NOMO-1 (cell line): ENCODE data around the gene LINGO1.

ENCODE experiments used
- DNase-seq, 2 experiments: peaks; one replicate each; lab custom pipeline; 2025; ENCODE audit not compliant: unreplicated experiment in 2 of 2; lab: John Stamatoyannopoulos, UW

The LINGO1 gene, protein sequence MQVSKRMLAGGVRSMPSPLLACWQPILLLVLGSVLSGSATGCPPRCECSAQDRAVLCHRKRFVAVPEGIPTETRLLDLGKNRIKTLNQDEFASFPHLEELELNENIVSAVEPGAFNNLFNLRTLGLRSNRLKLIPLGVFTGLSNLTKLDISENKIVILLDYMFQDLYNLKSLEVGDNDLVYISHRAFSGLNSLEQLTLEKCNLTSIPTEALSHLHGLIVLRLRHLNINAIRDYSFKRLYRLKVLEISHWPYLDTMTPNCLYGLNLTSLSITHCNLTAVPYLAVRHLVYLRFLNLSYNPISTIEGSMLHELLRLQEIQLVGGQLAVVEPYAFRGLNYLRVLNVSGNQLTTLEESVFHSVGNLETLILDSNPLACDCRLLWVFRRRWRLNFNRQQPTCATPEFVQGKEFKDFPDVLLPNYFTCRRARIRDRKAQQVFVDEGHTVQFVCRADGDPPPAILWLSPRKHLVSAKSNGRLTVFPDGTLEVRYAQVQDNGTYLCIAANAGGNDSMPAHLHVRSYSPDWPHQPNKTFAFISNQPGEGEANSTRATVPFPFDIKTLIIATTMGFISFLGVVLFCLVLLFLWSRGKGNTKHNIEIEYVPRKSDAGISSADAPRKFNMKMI

DNA sequence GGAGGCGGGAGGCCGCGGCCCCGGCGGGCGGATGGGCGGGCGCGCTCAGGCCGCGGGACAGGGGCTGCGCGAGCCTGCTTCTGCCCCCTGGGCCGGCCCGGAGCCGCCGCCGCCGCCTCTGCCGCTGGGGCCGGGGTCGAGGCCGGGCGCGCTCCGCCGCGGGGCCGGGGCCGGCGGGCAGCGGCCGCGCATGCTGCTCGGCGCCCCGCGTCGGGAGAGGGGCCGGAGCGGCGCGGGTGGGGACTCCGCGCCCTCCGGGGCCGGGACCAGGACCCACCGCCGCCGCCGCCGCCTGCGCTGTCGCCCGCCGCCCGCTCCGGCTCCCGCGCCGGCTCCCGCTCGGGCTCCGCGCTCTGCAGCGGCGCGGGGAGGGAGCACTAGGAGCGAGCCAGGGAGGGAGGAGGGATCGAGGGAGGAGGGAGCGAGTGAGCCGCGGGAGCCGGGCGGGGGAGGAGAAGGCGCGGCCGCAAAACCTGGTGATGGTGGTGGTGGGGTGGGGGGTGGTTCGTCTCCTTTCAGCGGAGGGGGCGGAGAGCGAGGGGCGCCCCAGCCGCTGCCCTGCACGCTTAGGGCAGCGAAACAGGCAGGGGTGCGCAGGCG, at the start of gene LINGO1:
Gene LINGO1 (minus strand): TSS at position 379 of the 600 bp plus-strand sequence. CDS start 597 bp downstream, outside the sequence.
- no peak for DNase-seq

DNA sequence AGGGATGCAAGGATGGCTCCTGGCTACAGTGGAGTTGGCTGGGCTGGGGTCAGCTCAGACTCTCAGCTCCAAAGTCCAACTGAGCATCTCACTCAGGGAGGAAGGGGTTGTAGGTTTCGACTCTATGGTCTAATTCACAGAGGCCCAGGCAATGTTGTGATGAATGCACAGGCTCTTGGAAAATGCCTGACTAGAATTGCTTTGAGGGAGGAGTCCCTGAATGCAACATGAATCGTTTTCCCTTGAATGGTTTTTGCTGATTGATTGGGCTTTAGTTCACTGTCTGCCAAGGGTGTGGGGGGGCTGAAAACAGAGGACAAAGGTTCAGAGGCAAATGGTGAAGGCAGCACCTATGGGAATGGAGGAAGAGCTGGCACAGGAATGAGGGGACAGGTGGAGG, 48.6 kb upstream of the LINGO1 start:
- DNase-seq: no peak

DNA sequence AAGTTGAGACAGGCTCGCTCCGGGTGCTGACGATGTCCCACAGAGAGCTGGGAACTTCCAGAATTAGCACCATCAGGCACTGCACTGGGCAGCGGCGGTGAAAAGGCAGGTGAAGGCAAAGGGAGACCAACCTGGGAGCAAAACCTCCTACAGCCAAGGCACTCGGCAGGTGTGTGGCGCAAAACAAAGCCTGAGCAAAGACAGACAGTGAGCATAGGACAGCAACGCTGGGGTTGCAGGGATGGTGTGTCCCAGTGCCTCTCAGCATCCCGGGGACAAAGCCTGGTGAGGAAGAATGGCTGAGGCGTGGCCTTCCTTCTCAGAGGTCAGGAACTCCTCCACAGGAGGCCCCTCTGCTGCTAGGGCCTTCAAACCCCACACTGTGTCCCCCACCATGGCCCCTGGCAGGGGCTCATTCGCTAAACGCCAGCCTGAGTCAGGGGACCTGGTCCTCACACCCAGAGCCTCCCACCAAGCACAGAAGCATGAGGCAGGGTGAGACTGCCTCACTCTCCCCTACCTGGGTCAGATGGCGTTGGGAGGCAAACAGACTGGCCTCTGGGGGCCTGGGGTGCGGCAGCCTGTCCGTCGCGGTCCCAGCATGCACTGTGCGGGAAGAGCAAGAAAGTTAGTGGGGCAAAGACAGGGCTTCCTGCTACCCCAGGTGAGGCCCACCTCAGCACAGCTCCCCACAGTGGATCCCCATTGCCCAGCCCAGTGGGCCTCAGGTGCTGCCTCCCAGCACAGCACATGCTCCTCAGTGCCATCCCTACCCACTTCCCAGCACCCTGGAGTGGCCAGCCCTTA, 44.1 kb upstream of the LINGO1 start:
- no peak for DNase-seq

DNA sequence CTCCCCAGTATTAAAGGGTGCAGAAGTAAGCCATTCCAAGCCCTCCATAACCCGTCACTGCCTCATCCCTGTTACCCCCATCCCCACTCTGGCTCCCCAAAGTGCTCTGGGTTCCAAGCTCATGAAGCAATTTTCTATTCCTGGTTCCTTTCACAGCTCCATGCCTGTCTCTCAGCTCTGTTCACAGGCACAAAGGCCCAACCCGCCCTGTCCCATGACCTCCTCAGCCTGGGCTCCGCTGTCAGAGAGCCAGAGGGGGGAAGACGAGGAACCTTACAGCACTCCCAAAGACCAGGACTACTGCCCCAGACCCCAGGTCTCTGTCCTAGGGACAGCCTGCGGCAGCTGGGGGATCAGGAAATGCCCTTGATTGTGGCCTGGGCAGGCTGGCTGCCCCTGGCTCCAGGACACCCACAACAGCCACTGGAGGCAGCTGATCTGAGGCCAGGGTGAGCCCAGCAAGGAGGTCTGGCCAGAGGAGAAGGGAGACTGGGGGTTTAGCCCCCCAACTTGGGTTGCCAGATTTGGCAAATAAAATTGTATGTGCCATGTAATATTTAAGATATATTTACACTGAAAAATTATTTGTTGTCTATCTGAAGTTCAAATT, 43.2 kb upstream of the LINGO1 start:
- no peak for DNase-seq

DNA sequence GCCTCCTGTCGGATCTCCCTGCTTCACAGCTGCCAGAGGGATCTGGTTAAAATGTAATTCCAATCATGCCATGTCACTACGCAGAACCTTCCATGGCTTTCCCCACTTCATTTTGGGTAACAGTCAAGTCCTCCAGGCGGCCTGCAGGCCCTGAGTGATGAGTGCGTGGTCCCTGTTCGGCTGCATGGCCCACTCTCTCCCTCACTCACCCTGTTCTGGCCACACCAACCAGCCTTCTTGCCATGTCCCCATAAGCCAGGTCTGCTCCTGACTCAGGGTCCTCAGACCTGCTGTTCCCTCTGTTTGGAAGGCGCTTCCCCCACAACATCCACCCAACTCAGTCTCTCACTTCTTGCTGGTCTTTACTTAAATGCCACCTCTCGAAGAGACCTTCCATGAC, 41.6 kb upstream of the LINGO1 start:
- DNase-seq: no peak

DNA sequence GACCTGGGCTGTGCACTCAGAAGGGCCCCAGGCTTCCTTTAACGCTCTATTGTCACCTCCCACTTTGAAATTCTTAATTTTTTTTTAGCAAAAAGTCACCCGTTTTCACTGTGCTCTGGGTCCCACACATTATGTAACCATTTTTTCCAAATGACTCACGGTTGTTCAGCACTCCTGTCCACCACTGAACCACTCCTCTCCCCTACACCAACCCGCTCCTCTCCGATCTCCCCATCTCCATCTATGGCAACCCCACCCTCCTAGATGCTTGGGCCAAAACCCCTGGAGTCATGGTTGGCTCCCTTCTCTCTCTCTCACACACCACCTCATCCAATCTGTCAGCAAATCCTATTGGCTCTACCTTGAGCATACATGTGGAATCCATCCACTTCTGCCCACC, 41.2 kb upstream of the LINGO1 start:
- no peak for DNase-seq

DNA sequence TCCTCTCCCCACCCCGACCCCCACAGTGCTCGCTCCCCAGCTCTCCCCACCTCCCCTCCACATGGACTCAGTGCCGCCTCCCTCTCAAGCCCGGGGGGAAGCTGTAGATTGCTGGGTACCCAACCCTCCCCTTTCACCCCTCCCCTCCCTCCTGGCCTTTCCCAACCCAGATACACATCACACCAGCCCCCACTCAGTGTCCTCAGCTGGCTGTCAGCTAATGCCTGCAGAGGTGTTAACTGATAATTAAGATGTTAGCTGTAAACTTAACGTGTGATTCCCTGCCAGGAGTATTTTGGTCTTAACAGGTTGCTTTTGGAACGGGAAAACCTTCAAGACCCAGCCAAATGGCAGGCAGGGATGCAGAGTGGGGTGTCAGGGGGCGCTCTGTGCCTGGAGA, 39.4 kb upstream of the LINGO1 start:
- no peak for DNase-seq

DNA sequence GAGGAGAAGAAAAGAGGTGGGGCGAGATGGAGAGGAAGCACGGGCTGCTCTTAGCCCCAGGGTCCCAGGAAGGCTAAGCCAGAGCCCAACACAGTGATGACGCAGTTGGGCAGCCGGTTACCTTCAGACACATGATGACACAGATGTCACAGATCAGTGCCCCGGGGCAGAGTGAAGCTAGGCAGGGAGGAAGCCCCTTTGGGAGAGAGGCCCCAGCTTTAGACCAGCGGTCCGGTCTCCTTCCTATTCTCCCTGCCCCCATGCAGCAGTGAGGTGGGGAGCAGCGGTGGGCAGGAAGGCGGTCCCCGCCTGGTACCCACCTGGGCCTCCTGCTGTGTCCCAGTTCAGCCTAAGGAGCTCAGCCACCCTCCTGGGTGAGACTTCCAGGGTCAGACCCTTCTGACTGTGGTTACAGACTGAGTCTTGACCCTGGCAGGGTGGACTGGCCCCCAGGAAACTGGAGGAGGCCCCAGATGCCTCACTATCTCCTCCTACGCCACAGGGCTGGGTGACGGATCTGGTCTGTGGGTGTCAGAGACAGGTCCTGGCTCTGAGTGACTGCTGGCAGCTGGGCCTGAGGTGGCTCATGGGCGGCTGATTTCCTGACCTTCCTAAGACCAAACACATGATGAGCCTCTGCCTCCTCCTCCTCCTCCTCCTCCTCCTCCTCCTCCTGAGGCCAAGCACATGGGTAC, 38.8 kb upstream of the LINGO1 start:
- DNase-seq: no peak

DNA sequence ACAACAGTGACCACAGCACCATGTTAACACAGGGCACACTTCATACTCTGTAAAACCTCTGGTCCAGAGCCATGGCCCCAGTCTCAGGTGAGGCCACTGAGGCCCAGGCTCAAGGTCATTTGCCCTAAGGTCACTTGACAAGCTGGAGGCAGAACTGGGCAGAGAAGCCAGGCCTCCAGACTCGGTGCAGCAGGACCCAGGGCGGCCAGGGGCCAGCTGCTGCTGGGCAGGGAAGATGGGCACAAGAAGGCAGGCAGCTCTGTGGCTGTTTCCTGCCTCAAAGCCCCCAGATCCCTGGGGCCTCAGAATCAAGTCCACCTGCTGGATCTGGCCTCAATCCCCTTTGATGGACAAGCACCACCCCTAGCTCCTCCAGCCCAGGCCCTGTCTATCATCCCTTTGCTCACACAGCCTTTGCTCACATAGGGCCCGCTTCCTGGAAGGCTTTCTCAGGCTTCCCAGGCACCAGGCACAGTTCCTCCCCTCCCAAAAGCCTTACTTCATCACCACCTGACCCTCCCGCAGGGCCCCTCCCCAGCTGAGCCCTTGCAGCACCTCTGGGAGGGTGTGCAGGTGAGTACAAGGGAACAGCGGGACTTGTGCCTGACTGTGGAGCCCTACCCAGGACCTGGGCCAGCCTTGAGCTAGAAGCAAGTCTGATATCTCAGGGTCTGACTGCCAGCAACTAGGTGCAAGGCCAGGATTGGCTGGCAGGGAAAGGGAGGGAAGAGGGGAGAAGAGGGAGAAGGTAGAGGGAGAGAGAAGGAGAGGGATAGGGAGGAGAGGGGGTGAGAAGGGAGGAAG, 38.0 kb upstream of the LINGO1 start:
- no peak for DNase-seq

DNA sequence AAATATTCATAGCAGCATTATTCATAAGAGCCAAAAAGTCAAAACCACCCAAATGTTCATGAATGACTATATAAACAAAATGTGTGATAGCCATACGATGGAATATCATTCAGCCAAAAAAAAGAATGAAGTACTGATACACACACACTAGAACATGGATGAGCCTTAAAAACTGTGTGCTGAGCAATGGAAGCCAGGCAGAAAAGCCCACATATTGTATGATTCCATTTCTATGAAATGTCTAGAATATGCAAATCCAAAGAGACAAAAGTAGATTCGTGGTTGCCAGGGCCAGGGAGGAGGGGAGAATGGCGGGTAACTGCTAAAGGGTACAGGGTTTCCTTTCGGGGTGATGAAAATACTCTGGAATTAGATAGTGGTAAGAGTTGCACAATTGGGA, 37.2 kb upstream of the LINGO1 start:
- DNase-seq: no peak

DNA sequence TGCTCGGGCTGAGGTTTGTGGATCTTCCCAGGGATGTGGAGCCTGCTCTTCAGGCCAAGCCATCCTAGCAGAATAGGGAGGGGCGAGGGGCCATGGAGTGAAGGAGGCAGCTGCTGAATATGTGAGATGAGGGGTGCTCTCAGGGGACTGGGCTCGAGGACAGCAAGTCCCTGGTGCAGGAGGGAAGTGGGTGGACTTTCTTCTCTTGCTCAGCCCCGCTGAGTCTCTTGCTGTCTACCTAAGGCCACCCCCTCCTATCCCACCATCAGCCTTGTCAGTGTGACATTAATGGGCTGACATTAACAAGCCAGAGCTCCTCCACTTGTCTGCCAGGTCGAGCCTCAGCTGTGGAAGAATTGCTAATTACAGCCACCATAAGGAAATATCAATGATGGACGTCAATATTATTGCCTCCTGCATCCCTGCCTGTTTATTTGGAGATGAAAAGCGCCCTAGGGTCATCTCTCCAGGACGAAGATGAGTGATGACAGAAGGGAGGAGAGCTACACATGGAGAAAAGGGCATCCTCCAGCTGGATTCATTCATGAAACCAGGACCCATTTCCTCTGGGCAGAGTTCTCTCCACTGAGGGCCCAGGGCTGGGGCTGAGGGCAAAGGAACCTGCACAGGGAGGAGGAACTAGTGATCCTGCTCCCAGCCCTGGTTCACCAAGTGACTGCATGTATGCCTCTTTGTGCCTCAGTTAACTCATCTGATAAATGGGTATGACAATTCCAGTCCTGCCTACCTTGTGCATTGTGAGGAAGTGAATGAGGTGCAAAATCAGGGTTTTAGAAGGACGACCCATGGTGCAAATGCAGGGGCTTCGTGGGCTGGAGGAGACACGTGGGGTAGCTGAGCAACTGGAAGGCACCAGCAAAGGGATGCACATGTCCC, 34.9 kb upstream of the LINGO1 start:
- no peak for DNase-seq

DNA sequence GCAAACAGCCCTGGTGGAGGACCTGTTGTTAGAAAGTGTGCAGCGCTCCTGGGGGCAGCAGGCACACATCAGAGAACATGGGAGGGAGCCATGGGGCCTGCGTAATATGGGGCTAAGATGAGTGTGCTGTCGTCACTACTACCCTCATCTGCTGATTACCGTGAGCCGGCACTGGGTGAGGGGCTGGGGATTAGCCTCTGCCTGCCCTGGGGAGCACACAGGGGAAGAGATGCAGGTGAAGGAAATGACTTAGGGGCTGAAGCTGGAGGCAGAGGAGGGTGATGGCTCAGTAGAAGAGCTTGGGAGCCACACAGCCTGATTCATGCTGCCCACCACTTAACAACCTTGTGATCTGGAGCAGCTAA, 33.6 kb upstream of the LINGO1 start:
- DNase-seq: no peak

DNA sequence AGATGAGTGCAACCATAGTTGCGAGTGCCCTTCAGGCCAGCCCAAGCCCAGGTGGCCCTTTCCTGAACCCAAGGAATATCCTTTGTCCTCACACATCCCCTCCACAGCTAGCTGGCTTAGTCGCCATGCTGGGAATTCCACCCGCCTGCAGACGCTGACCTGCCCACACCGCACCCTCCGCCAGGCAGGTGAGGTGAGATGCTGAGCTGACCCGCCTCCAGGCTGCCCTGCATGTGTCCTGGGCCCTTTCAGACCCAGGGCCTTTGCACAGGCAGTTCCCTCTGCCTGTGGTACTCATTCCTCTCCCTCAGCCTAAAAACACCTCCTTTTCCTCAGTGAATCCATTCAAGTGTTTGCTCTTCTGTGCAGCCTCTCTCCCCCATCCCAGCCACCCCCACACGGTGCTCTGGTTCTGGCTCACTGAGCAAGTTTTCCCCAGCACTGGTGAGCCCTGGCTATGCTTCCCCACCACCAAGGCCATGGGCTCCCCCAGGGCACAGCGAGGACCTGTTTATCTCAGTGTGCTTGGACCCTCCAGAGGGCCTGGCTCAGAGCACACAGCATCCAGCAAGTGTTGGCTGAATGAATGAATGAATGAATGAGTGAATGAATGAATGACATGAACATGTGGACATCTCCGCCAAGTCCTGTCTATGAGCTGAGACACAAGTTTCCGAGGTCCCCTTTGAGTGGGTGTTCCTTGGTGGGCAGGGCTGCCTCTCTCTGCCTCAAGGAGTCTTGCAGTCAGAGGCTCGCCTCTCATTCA, 33.0 kb upstream of the LINGO1 start:
- no peak for DNase-seq

DNA sequence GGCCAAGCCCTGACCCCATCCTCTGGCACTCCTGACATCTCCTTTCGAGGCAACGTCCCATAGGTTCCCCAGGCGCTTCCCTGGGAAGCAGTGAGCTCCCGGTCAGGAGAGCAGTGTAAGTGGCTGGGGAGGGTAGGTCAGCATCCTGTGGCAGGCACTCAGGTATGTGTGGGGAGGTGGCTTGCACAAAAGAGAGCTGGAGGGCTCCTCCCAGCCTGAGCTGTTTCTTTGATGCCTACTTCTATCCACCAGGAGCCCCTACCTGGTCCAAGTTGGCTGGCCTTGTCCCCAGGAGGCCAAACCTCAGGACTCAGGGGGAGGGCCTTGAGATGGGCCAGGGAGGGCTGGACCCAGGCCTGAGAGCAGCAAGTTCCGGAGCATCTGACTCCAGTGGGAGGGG, 31.7 kb upstream of the LINGO1 start:
- DNase-seq: no peak

DNA sequence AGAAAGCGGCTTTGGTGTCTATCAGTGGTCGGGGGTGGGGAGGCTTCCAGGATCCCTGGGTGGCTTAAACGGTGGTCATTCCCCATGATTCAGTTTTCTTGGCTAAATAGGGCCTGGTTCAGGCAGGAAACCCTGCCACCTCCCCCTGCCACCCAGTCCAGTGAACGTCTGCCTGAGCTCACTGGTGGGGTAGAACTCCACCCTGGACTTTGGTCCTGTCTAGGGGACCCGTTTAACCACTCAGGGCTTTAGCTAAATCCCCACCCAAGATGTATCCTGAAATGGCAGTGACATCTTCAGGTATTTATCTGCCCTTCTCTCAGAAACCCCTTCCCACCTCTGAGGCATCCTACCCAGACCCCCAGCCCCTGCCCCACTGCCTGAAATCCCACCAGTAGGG, 30.5 kb upstream of the LINGO1 start:
- DNase-seq: no peak

DNA sequence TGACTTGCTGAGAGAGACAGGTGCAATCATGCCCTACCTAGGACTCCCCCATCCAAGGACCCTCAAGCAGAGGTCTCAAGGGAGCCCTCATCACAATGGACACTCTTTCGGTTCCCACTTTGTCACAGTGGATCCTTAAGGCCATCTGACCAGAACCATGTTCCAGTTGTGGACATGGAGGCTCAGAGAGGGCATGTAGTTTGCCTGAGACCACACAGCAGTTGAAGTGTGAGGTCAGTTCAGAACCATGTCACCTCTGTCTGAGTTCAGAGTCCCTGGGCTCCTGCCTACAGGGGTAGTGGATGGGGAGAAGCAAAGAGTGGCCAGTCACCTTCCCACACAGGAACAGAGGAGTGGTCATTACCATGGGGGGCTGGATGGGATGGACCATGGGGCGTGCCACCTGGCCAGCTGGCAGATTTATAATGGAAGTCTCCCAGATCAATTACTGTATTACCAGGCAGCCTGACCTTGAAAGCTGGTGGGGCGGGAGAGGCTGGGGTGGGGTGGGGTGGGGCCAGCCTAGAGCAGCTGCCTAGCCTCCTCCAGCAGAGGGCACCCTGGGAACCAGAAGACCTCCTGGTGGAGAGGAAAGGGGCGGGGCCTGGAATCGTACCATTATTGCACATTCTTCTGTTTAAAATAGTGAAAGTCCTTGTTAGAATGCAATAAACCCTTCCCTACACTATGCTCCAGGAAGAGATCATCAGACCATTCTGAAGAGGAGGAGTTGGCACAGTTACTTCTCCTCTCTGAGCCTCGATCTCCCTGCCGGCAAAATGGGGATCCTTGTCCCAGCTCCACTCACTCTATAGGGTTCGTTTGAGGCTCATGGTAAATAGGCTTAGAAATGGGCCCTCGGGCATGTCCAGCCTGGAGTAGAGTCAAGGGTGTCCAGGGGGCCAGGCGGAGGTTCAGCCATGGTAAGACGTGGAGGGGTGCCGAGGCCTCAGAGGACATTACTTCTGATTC, 26.9 kb upstream of the LINGO1 start:
- peak; percentile 12 to 63 for DNase-seq

DNA sequence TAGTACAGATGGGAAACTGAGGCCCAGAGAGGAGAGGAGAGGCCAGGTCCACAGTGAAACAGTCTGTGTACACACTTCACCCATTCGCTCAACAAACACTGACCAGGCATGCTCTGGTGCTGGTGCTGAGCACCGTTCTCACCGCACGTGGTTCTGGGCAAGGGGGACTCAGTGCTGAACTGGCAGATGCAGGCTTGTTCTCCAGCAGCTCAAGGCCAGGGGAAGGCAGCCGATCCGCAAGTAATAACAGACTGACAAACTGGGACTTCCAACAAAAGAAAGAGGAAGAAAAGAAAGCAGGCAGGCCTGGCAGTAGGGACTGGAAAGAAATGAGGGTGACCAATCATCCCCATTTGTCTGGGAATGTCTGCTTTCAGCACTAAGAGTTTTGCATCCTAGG, 25.6 kb upstream of the LINGO1 start:
- DNase-seq: no peak
